Urinary bladder (tissue), 4 donors: ENCODE measurements around the gene INPP4B. TPM values are rescaled to one million over a fixed set of nuclear protein-coding genes. Genes with fewer than 3 reads are reported as not detected.

Experiments used
- DNase-seq: peaks from one replicate; pipeline ENCODE4 v3.0.0-alpha.2; 2015; ENCODE audit errors: extremely low spot score
- H3K27ac ChIP-seq: one replicate; pipeline ENCODE4 v1.5.1; 2013; ENCODE audit warnings: low read depth, mild to moderate bottlenecking, moderate library complexity
- H3K36me3 ChIP-seq: one replicate; pipeline ENCODE4 v1.6.1; 2013; ENCODE audit warnings: mild to moderate bottlenecking, moderate library complexity; ENCODE audit not compliant: insufficient read depth
- H3K4me1 ChIP-seq: one replicate; pipeline ENCODE4 v1.6.1; 2013; ENCODE audit warnings: mild to moderate bottlenecking, moderate library complexity; ENCODE audit not compliant: insufficient read depth
- H3K4me3 ChIP-seq: one replicate; pipeline ENCODE4 v1.5.1; 2013; ENCODE audit warnings: low read depth, low read length
- WGBS: extraction: QIAGEN DNeasy Blood & Tissue Kit; methylation state at CpG from one replicate; pipeline ENCODE4 v1.1.7; 2013; 5-methylcytosine and 5-hydroxymethylcytosine counted together
- polyA plus RNA-seq: library from polyadenylated mRNA; stranded (reverse); fragments of 200-250 nt; gene quantifications from one replicate; pipeline ENCODE4 v1.2.3, GENCODE V29; 2013
- total RNA-seq: library from RNA; depleted of rRNA; stranded (reverse); fragments of >200 nt; gene quantifications from one replicate; pipeline ENCODE4 v1.2.3, GENCODE V29; 2014
- donor health status: healthy with polysubstance abuse.
- donor health status: healthy.

The INPP4B gene
- total and polyA plus RNA-seq, 2 donors, result 4.7 to 53.9 TPM

GRCh38 chr4:142559986-142560385, 286.1 kb downstream of the INPP4B start:
- Histone ChIP-seq H3K4me3 (no peak overlapping the region), H3K36me3 (no peaks in the 10 kb centered on the region), H3K27ac (no peak overlapping the region), H3K4me1 (no peaks in the 10 kb centered on the region)
- no peak for DNase-seq
- 82% methylated on average over 4 of the region's 4 CpGs for WGBS

GRCh38 chr4:142558851-142559250, 287.2 kb downstream of the INPP4B start:
- no peak for DNase-seq

GRCh38 chr4:142557239-142557801, 288.8 kb downstream of the INPP4B start:
- H3K27ac ChIP-seq, result no peak overlapping the region
- 91% methylated on average over 4 of the region's 4 CpGs for WGBS
- no peak for DNase-seq
- H3K36me3 ChIP-seq, result no peaks in the 10 kb centered on the region
- H3K4me3 ChIP-seq, result no peak overlapping the region
- no peaks in the 10 kb centered on the region for H3K4me1 ChIP-seq

More at GRCh38 chr4:142558851-142559250, 287.2 kb downstream of the INPP4B start:
- Histone ChIP-seq H3K4me1 (no peaks in the 10 kb centered on the region), H3K36me3 (no peaks in the 10 kb centered on the region), H3K4me3 (no peak overlapping the region), H3K27ac (no peak overlapping the region)
- WGBS, result 45% methylated on average over 4 of the region's 4 CpGs

- no peak for DNase-seq
- Histone ChIP-seq H3K27ac (no peak overlapping the region), H3K4me3 (no peak overlapping the region), H3K4me1 (no peaks in the 10 kb centered on the region), H3K36me3 (no peaks in the 10 kb centered on the region)
- 89% methylated on average over 9 of the region's 9 CpGs for WGBS
Observed at GRCh38 chr4:142556570-142557238, 289.4 kb downstream of the INPP4B start.

- DNase-seq, result no peak
- Histone ChIP-seq H3K36me3 (no peaks in the 10 kb centered on the region), H3K27ac (no peak overlapping the region), H3K4me3 (no peak overlapping the region), H3K4me1 (no peaks in the 10 kb centered on the region)
- 93% methylated on average over 1 of the region's 1 CpG for WGBS
Observed at GRCh38 chr4:142556048-142556447, 290.1 kb downstream of the INPP4B start.

GRCh38 chr4:142554412-142554811, 291.7 kb downstream of the INPP4B start:
- WGBS, result 96% methylated on average over 1 of the region's 1 CpG
- Histone ChIP-seq H3K4me3 (no peak overlapping the region), H3K4me1 (no peaks in the 10 kb centered on the region), H3K27ac (no peak overlapping the region), H3K36me3 (no peaks in the 10 kb centered on the region)
- no peak for DNase-seq

GRCh38 chr4:142551517-142552305, 294.4 kb downstream of the INPP4B start:
- Histone ChIP-seq H3K36me3 (no peaks in the 10 kb centered on the region), H3K4me1 (no peaks in the 10 kb centered on the region), H3K4me3 (no peak overlapping the region), H3K27ac (no peak overlapping the region)
- 71% methylated on average over 6 of the region's 6 CpGs for WGBS
- DNase-seq, result no peak

- DNase-seq, result no peak
- Histone ChIP-seq H3K36me3 (no peaks in the 10 kb centered on the region), H3K27ac (no peak overlapping the region), H3K4me3 (no peak overlapping the region), H3K4me1 (no peaks in the 10 kb centered on the region)
- WGBS, result 78% methylated on average over 5 of the region's 5 CpGs
Observed at GRCh38 chr4:142550965-142551364, 295.1 kb downstream of the INPP4B start.

- peak; percentile 45 for DNase-seq
- WGBS, result 41% methylated on average over 1 of the region's 1 CpG
- H3K4me1 ChIP-seq, result no peaks in the 10 kb centered on the region
- no peak overlapping the region for H3K4me3 ChIP-seq
- H3K27ac ChIP-seq, result no peak overlapping the region
- no peaks in the 10 kb centered on the region for H3K36me3 ChIP-seq
Observed at GRCh38 chr4:142549726-142550463, 296.2 kb downstream of the INPP4B start.

GRCh38 chr4:142549248-142549647, 296.9 kb downstream of the INPP4B start:
- WGBS, result 85% methylated on average over 3 of the region's 3 CpGs
- no peak overlapping the region for H3K27ac ChIP-seq
- no peaks in the 10 kb centered on the region for H3K4me1 ChIP-seq
- H3K4me3 ChIP-seq, result no peak overlapping the region
- no peak for DNase-seq
- no peaks in the 10 kb centered on the region for H3K36me3 ChIP-seq

GRCh38 chr4:142548491-142548890, 297.6 kb downstream of the INPP4B start:
- WGBS, result 39% methylated on average over 1 of the region's 1 CpG
- Histone ChIP-seq H3K4me1 (no peaks in the 10 kb centered on the region), H3K4me3 (no peak overlapping the region), H3K27ac (no peak overlapping the region), H3K36me3 (no peaks in the 10 kb centered on the region)
- DNase-seq, result no peak

- no peak overlapping the region for H3K4me3 ChIP-seq
- 10% methylated on average over 1 of the region's 1 CpG for whole genome bisulfite sequencing
- no peak overlapping the region for H3K27ac ChIP-seq
- H3K4me1 ChIP-seq, result no peaks in the 10 kb centered on the region
- H3K36me3 ChIP-seq, result no peaks in the 10 kb centered on the region
- no peak for DNase-seq
Observed at GRCh38 chr4:142547974-142548373, 298.1 kb downstream of the INPP4B start.

GRCh38 chr4:142544594-142544993, 301.5 kb downstream of the INPP4B start:
- Histone ChIP-seq H3K27ac (no peak overlapping the region), H3K4me1 (no peaks in the 10 kb centered on the region), H3K4me3 (no peak overlapping the region), H3K36me3 (no peaks in the 10 kb centered on the region)
- no peak for DNase-seq
- WGBS, result 87% methylated on average over 3 of the region's 3 CpGs
